Bronchial epithelial cell (primary cell): ENCODE measurements around the gene BCAR1. TPM values are rescaled to one million over a fixed set of nuclear protein-coding genes. Genes with fewer than 3 reads are reported as not detected.
A peak's percentile ranks its signal among the peaks of the same experiment; 100 is the strongest.

ENCODE experiments used
- DNase-seq: peaks from one replicate; pipeline ENCODE4 v3.0.0-alpha.2; 2010; ENCODE audit warnings: low read depth
- FAIRE-seq: peaks from 2 replicates; lab custom pipeline; 2011; peaks lifted over from hg19 to GRCh38; lab: Jason Lieb, UNC
- H3K27me3 ChIP-seq: 2 replicates; pipeline ENCODE4 v1.5.1; 2011; ENCODE audit warnings: low read length; ENCODE audit not compliant: control insufficient read depth, insufficient read depth
- H3K36me3 ChIP-seq: 2 replicates; pipeline ENCODE4 v1.5.1; 2011; ENCODE audit warnings: low read length; ENCODE audit not compliant: control insufficient read depth, insufficient read depth
- H3K4me3 ChIP-seq: 2 replicates; pipeline ENCODE4 v1.5.1; 2011; ENCODE audit warnings: mild to moderate bottlenecking, low read depth, low read length, control low read depth
- CTCF ChIP-seq: IDR thresholded peaks from 2 replicates; pipeline ENCODE4 v1.5.1; 2011; ENCODE audit warnings: mild to moderate bottlenecking, moderate library complexity, low read length, control low read depth, inconsistent platforms; ENCODE audit not compliant: insufficient read depth, severe bottlenecking
- total RNA-seq: library from RNA; depleted of rRNA; stranded (reverse); fragments of >200 nt; gene quantifications from 2 replicates; pipeline ENCODE4 v1.2.1, GENCODE V29; 2014

Gene BCAR1
- total RNA-seq, 1 donor from 2014 or later, result 44.2 TPM

- Histone ChIP-seq H3K36me3 (peaks cover 12% of the 10 kb centered on the region), H3K27me3 (no peaks in the 10 kb centered on the region), H3K4me3 (no peak overlapping the region)
- no peak for TF ChIP-seq CTCF
- no peak for FAIRE-seq
- no peak for DNase-seq
Observed at GRCh38 chr16:75248536-75249380, 2.7 kb downstream of the BCAR1 start.

GRCh38 chr16:75248142-75248535 lies 3.3 kb downstream of the BCAR1 start:
- Histone ChIP-seq H3K36me3 (peaks cover 12% of the 10 kb centered on the region), H3K4me3 (no peak overlapping the region), H3K27me3 (no peaks in the 10 kb centered on the region)
- FAIRE-seq (no peak), DNase-seq (no peak)
- TF ChIP-seq CTCF, result no peak

- Histone ChIP-seq H3K27me3 (no peaks in the 10 kb centered on the region), H3K4me3 (no peak overlapping the region), H3K36me3 (peaks cover 20% of the 10 kb centered on the region)
- FAIRE-seq, result no peak
- no peak for DNase-seq
- no peak for TF ChIP-seq CTCF
Observed at GRCh38 chr16:75247249-75247648, 4.2 kb downstream of the BCAR1 start.

- no peak for FAIRE-seq
- H3K4me3 ChIP-seq, result no peak overlapping the region
- peaks cover 25% of the 10 kb centered on the region for H3K36me3 ChIP-seq
- no peaks in the 10 kb centered on the region for H3K27me3 ChIP-seq
- no peak for DNase-seq
- no peak for TF ChIP-seq CTCF
Observed at GRCh38 chr16:75246504-75247205, 4.8 kb downstream of the BCAR1 start.

- TF ChIP-seq CTCF, result no peak
- FAIRE-seq (no peak), DNase-seq (peak; percentile 69)
- Histone ChIP-seq H3K27me3 (no peaks in the 10 kb centered on the region), H3K4me3 (no peak overlapping the region), H3K36me3 (peaks cover 31% of the 10 kb centered on the region)
Observed at GRCh38 chr16:75244844-75245758, 6.3 kb downstream of the BCAR1 start.
